Fibroblast of gingiva (primary cell): ENCODE results near the gene STRADB.
A peak's percentile ranks its signal among the peaks of the same experiment; 100 is the strongest.
"Not testable (repeated sequence)": the region's sequence is repeated elsewhere in the genome, so short reads cannot be mapped to it uniquely, and the experiment has no call there.

Experiments used
- DNase-seq: peaks from one replicate; pipeline ENCODE4 v3.0.0-alpha.2; 2011; ENCODE audit warnings: low read depth

STRADB gene, protein sequence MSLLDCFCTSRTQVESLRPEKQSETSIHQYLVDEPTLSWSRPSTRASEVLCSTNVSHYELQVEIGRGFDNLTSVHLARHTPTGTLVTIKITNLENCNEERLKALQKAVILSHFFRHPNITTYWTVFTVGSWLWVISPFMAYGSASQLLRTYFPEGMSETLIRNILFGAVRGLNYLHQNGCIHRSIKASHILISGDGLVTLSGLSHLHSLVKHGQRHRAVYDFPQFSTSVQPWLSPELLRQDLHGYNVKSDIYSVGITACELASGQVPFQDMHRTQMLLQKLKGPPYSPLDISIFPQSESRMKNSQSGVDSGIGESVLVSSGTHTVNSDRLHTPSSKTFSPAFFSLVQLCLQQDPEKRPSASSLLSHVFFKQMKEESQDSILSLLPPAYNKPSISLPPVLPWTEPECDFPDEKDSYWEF

DNA sequence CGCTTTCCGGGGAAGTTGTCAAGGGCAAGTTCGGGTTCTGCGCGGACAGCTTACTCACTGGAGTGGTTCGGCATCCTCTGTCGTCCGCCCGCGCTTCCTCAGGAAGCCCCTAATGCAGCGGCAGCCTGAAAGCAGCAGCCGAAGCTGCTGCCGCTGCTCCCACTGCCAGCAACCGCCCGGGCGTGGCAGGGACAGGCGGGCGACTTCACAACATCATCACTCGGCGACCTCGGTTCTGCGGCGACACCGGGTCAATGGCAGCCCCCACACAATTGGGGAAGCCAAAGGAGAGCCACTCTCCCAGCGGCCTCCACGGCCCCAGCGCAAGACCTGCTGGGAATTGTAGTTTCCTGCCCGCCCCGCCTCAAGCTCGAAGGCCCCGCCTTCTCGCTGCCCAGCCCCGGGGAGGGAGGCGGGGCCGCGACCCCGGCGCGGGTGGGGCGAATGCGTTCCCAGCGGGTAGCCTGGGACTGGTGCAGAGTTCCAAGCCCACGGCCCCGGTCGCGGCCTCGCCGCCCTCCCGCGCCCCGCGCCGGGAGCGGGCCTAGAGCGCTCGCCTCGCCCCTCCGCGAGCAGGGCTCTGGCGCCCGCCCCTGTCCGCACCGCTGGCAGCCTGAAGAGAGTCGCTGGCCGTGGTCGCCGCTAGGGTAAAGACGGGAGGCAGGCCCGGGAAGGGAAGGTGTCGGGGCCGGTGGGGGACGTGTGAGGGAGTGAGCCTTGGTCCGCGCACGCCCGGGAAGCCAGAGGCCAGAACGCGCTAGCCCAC, at the start of gene STRADB, which contains the start of gene TRAK2:
TSS of gene STRADB (plus strand) at position 449 of the 766 bp plus-strand sequence. CDS start 3,101 bp downstream, outside the sequence.
TSS of gene TRAK2 (minus strand) at position 167 of the 766 bp plus-strand sequence. CDS start 30,951 bp downstream, outside the sequence.
- peak; percentile 97 for DNase-seq

DNA sequence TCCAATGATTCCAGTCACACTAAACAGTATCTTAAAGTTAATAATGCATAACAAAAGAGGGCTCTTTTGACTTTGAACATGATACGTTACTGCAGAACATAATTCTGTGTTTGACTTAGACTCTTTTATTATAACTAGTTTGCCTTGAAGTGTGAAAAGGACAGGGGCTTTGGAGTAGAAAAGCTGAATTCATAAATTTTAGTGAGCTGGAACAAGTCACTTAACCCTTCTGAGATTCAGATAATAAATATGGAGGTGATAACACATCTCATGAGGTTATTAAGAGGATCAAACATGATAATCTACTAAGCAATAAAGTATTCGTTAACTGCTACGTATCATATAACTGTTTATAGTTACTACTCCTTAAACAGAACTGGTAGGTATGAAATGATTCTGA, 49.7 kb upstream of the STRADB start:
- DNase-seq: no peak

DNA sequence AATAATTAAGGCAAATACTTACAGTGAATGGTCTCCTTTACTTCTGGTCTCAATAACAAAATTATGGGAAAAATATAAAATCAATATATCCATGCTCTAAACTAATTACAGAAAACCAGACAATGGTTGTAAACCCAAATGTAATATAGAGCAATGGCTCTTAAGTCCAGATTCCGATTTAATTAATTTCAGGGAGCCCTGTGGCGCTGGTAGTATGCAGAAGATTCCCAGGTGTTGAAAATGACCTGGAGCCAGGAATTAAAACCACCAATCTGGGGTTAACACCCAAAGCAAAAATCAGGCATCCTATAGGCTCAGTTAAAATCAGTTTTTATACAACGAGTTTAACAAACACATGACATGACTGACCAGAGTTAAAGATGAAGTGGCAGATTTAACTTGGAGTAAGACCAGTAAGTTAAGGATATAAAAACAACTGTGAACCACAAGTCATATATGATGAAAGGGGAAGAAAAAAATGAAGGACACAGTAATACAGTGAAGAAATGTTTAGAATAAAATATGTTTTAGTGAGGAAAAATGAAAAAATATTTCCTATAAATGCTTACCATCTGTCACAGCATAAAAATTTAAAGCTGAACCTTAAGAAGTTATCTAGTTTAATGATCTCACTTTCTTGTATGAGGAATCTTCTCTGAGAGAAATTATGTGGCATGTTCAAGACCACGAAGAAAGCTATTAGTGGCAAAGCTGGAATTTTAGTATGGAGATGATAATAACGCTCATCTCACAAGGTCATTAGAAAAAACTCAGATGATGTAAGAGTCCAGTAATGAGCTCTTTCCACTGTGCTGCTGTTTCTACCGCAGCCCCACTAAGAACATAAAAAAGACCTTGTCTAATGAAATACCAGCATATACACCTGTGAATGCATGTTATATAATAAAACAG, 48.6 kb upstream of the STRADB start:
- DNase-seq: no peak

DNA sequence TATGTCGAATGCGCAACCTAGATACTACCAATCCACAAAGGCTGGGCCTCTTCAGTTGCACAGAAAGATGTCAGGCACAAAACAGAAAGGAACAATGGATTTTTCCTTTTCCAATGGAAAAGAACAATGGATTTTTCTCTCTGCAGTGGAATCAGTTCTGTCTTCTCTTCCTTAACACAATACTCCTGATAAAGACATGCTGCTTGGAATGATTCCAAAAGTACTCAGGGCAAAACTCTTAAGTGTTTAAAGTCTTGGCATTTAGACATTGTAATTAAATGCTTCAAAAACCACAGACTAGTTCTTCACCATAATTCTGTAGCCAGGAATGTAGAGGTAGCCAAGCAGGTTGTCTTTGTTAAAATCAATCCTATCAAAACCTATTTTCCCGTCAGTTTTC, 47.7 kb upstream of the STRADB start:
- DNase-seq: no peak

DNA sequence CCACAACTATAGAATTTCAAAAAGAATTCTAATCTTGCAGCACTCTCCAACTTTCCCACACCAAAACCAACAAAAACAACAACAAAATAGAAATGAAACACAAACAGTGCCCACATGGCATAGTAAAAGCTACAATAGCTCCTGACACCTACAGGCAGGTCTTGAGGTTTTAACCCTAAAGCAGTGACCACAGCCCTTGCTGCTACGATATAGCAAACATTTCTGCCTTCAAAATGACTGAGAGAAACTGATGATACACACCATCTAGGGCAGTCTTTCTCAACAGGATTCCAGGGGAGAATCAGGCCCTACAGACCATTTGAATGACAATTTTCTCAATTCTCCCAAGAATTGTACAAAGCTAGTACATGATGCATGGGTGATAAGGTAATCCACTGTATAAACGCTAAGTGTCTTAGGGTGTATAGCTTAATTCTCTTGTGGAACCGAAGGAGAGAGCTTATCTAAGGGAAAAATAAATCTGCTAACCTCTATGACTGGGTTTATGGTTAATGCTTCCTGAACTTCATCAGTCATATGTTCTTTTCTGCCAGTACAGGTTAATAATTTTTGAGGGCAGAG, 46.8 kb upstream of the STRADB start:
- no peak for DNase-seq

DNA sequence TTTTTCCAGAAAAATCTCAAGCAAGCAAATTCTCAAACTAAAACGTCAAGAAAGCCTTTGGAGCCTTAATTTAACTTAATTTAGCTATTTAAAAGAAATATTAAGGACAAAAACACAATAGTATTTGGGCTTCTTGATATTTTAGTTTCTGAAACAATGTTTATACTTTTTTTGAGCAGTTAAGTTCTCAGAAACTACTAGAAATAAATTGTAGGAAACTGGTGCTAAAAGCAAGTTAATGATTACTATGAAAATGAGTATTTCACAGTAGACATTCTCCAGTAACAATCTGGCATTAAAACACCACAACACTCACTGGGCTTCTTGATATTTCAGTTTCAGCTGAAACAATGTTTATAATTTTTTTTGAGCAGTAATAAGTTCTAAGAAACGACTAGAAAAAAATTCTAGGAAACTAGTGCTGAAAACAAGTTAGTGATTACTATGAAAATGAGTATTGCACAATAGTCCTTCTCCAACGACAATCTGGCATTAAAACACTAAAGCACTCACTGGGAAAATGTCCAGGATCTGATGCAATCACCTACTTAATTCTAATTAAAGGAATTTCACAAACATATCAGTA, 45.4 kb upstream of the STRADB start:
- peak; percentile 94 for DNase-seq

DNA sequence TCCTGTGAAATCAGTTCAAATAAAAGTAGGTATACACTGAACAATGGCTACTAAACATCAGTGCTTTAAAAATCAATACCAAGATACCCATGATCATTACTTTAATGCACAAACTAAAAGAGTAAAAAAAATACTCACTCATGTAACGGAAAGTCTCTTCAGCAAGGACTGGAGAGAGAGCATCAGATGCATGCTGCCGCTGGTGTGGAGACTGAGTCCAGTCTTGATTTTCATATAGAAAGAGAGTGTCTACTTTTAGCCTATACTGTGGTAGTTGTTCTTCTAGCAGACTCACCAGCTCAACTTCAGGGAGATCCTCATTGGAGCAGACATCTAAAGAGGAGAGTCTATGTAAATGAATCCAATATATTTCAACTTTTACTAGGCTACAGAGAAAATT, 44.3 kb upstream of the STRADB start:
- no peak for DNase-seq

DNA sequence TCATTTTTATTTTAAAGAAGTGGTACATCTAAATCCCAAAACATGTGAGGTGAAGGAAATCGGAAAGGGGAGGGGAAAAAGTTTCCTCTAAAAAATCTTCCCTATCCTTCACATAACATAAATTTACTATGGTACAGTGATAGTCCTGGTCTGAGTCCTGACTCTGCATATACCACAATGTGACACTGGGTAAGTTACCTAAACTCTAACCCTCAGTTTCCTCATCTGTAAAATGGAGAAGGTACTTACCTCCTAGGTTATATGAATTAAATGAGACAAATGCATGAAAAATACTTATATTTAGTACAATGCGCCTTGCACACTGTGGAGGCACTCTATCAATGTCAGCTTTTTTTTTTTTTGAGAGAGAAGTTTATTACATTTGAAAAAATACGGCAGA, 42.6 kb upstream of the STRADB start:
- DNase-seq: no peak

DNA sequence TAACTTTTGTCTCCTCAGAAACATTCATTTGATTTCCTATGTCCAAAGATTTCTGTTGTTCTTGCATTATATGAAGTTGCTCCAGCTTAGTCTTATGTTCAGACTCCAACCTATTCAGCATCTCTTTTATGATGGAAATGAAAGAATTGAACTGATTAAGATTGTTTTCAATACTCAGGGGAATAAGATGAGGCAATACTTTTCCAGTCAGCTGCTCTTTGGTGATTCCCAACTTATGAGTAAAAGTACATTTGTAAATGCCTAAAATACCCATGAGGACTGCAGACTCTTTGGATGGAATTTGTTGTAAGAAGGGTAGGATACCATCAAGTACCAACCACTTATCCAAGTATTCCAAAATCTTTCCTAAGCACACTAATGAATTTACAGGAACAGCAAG, 40.1 kb upstream of the STRADB start:
- DNase-seq: peak; percentile 94

DNA sequence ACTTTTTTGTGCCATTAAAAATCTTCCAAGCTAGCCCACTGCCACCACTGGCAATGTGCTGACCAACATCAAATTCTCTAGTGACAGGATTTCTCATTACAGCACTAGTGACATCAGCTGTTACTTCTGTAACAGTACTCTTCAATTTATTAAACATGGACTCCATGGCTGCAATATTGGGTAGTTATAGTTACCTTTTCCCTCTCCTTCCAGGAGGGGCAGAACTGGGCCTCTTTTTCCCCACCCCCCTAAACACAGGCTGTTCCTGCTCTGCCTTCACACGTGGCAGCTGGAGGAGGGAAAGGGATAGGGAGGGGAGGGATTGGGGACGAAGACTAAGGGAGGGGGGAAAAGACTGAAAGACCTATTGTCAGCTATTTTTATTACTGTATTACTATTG, 38.4 kb upstream of the STRADB start:
- no peak for DNase-seq

DNA sequence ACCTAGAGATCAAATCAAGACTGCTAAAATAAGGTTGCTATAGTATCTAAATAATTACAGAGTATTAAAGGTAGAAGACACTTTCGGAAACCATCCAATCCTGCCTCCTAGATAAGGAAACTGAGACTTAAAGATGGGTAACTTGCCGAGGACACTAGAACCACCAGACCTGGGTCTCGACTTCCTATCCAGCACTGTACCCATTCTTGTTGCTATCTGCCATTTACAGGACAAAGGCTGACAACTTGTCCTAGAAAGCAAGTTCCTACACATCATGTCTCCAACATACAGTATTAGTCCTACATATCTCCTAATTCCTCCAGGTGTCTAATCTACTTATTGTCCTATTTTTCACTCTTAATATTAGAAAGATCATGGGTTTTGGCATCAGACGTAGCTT, 38.0 kb upstream of the STRADB start:
- no peak for DNase-seq

DNA sequence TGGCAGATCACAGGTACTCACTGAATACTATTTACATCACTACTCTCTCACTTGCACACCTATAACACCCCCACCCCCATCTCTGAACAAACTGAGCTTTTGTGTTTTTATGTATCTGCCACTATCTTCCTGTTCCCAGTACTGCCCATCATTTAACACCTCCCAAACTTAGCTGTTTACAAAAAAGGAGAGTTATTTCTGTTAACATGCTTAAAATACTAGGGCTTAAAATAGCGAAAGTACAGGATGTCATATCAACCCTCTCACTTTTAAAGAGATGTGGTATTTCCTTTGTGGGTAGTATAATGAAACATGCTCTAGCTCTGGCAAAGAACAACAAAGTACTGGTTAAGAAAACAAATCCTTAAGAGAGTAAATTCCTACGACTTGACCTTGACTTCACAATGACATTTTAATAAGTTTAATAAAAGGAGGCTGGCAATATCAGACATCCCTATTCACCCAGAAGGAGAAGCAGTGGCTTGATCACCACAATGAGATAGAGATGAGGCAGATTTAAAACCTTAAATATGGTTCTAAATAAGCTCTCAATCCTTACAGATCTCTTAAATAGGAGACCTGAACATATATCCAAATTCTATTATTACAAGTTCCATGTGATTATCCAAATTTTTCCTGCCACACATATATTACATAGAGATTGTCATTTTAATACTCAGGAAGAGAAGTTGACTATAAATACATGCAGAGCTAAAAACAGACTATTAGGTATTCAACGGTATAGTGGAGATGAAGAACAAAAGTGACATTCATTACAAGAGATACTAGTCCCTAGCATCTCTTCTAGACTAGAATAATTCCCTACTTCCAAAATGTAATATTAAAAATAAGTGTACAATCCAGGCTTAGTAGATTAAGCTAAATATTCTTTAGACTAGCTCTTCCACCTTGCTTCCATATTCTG, 37.2 kb upstream of the STRADB start:
- DNase-seq: peak; percentile 66

DNA sequence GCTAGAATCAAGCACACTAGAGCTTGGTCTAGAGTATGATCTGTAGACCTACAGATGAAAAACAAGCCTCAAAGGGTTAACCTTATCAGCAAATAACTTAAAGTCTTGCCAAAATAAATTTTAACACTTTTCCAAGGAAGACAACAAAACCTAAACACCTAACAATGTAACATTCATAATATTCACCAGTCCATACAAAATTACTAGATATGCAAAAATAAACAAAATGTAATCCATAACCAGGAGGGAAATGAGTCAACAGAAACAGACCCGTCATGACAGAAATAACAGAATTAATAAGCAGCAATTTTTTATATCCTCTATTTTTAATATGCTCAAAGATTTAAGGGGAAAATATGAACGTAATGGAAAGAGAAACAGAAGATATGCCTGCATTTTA, 36.4 kb upstream of the STRADB start:
- no peak for DNase-seq

DNA sequence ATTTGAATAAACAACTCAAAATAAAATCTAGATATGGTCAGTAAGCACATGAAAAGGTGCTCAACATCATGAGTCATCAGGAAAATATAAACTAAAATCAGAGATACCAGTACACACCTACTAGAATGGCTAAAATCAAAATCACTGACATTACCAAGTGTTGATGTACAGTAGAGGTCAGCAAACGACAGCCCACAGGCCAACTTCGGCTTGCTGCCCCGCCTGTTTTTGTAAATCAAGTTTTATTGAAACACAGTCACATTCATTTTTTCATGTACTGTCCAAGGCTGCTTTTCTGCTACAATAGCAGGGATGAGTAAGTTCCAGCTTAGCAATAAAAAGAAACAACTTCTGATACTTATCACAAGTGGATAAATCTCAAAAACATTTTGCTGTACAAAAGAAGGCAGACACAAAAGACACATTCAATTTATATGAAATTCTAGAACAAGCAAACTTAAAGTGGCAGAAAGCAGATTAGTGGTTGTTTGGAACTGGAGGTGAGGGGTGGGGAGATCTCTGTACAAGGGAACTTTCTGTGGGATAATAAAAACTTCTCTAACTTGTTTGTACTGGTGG, 32.4 kb upstream of the STRADB start:
- DNase-seq: no peak

DNA sequence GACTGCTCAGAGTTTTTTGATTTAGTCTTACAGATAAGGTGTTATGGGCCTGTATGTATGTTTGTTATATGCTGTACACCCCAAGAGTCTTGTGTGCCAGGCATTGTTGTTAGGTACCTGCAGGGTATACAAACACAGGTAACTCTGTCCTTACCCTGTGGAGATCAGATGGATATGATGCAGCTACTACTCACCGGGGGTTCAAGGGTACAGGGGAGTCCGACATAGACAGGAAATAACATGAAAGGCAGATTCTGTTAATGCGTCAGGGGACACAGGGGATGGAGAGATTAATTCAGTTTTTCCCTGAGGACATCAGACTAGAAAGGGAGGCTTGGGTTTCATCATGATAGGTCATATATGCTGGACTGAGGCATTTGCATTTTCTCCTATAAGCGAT, 31.6 kb upstream of the STRADB start:
- DNase-seq: no peak

DNA sequence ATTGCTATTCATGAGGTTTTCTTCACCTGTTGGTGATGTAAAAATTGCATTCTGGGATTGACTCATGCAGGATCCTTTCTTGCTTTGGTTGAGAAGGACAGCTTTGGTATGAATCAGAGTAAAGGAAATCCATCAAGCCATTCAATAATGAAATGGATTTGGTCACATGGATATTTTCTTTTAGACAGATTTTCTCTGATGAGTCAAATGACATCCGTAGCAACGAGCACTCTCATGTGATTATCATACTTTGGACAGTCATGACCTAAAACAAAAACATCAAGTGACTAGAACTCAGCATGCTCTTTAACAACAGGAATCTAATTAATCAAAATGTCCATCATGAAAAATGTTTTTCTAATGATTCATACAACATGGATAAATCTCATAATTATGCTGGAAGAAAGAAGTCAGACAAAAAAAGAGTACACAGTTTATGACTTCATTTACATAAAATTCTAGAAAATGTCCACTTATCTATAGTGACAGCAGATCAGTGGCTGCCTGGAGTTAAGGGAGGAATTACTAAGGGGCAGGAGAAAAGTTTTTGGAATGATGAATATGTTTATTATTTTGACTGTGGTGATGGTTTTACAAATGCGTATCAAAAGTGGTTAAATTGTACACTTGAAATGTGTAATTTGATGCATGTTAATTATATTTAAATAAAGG, 31.0 kb upstream of the STRADB start:
- peak; percentile 64 for DNase-seq

DNA sequence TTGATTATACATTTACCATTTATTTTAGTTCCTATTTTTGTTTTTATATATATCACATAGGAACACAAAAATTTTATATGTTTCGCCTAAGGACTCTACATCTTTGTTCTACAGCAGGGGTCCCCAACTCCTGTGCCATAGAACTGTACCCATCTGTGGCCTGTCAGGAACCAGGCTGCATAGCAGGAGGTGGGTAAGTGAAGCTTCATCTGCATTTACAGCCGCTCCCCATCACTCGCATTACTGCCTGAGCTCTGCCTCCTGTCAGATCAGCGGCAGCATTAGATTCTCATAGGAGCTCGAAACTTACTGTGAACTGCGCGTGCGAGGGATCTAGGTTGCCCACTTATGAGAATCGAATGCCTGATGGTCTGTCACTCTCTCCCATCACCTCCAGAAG, 25.6 kb upstream of the STRADB start:
- no peak for DNase-seq

DNA sequence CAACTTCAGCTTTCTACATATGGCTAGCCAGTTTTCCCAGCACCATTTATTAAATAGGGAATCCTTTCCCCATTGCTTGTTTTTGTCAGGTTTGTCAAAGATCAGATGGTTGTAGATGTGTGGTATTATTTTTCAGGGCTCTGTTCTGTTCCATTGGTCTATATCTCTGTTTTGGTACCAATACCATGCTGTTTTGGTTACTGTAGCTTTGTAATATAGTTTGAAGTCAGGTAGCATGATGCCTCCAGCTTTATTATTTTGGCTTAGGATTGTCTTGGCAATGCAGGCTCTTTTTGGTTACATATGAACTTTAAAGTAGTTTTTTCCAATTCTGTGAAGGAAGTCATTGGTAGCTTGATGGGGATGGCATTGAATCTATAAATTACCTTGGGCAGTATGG, 23.2 kb upstream of the STRADB start:
- not testable (repeated sequence) for DNase-seq

DNA sequence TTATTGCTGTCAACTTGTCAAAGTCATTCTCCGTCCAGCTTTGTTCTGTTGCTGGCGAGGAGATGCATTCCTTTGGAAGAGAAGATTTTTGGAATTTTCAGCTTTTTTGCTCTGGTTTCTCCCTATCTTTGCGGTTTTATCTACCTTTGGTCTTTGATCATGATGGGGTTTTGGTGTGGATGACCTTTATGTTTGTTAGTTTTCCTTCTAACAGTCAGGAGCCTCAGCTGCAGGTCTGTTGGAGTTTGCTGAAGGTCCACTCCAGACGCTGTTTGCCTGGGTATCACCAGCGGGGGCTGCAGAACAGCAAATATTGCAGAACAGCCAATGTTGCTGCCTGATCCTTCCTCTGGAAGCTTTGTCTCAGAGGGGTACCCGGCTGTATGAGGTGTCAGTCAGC, 21.7 kb upstream of the STRADB start:
- not testable (repeated sequence) for DNase-seq
